MM.1S (cell line): ENCODE data around the gene TOMM40.

Experiments
- CTCF ChIP-seq: fragments of 300-600 bp; sonication (generic); IDR thresholded peaks from 2 replicates; pipeline ENCODE4 v1.5.1; 2016; ENCODE audit warnings: antibody characterized with exemption, low read length, mixed read lengths
- EZH2 ChIP-seq: fragments of 300-600 bp; sonication (generic); optimal IDR thresholded peaks from 2 replicates; pipeline ENCODE3; 2017; ENCODE audit warnings: low read depth, mild to moderate bottlenecking, antibody characterized with exemption, low read length, mixed read lengths

DNA sequence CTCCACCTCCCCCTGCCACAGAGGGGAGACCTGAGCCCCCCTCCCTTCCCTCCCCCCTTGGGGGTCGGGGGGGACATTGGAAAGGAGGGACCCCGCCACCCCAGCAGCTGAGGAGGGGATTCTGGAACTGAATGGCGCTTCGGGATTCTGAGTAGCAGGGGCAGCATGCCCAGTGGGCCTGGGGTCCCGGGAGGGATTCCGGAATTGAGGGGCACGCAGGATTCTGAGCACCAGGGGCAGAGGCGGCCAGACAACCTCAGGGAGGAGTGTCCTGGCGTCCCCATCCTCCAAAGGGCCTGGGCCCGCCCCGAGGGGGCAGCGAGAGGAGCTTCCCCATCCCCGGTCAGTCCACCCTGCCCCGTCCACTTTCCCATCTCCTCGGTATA, 12.2 kb downstream of the TOMM40 start:
- TF ChIP-seq CTCF (no peak), EZH2 (no peak)
